Prostate gland (tissue), 2 donors: ENCODE measurements around the gene TYW5. TPM values are rescaled to one million over a fixed set of nuclear protein-coding genes. Genes with fewer than 3 reads are reported as not detected.

Experiments
- DNase-seq: peaks from one replicate; pipeline ENCODE4 v3.0.0-alpha.2; 2019; ENCODE audit warnings: low spot score
- H3K27ac ChIP-seq, 2 donors: fragments of 200-600 bp; sonication (generic); 2 replicates each; pipeline ENCODE4 v1.5.1; 2017 to 2019
- H3K27me3 ChIP-seq: fragments of 200-600 bp; sonication (generic); replicated peaks from 2 replicates; pipeline ENCODE4 v1.5.1; 2019; ENCODE audit not compliant: insufficient read depth
- H3K36me3 ChIP-seq, 2 donors: fragments of 200-600 bp; sonication (generic); 1 replicate in 1 of 2; 2 replicates in 1 of 2; pipeline versions ENCODE4 v1.5.1 to v1.8.1; 2017 to 2019
- H3K4me1 ChIP-seq: fragments of 200-600 bp; sonication (generic); replicated peaks from 2 replicates; pipeline ENCODE4 v1.5.1; 2019
- H3K4me3 ChIP-seq, 2 donors: fragments of 200-600 bp; sonication (generic); 2 replicates each; pipeline ENCODE4 v1.5.1; 2017 to 2019
- H3K9me3 ChIP-seq: fragments of 200-600 bp; sonication (generic); 2 replicates; pipeline ENCODE4 v1.5.1; 2017
- POLR2A ChIP-seq: fragments of 450-650 bp; IDR thresholded peaks from one replicate; pipeline ENCODE4 v1.6.1; 2016; ENCODE audit warnings: antibody characterized with exemption, mild to moderate bottlenecking
- POLR2AphosphoS5 ChIP-seq: sonication (generic); formaldehyde crosslinking; IDR thresholded peaks from one replicate; pipeline ENCODE4 v1.6.1; 2017; ENCODE audit warnings: antibody characterized with exemption
- WGBS: methylation state at CpG from one replicate; pipeline ENCODE4 v1.1.5; 2018; 5-methylcytosine and 5-hydroxymethylcytosine counted together
- intact Hi-C: fragments of 100-400 bp; cut with DNase I; formaldehyde crosslinking; loops from one replicate; pipeline ENCODE4 v1.14.2; 2022
- total RNA-seq, 2 donors: library from RNA; depleted of rRNA; stranded (reverse); fragments of >200 nt; gene quantifications; one replicate each; pipeline ENCODE4 v1.1.0, GENCODE V29; 2016
- TF ChIP-seq, protein P1 (sequence below), 4 experiments: fragments of 200-600 bp in 2 of 4; fragments of 450-650 bp in 2 of 4; sonication (generic) in 2 of 4; IDR thresholded peaks; 1 replicate in 3 of 4; 2 replicates in 1 of 4; pipeline ENCODE4 v1.5.1; 2016 to 2019; ENCODE audit warnings: antibody characterized with exemption in 4 of 4, mild to moderate bottlenecking in 2 of 4, moderate library complexity in 2 of 4

Gene TYW5
- total RNA-seq, 2 donors from 2014 or later, result 7.3 to 7.5 TPM

DNA sequence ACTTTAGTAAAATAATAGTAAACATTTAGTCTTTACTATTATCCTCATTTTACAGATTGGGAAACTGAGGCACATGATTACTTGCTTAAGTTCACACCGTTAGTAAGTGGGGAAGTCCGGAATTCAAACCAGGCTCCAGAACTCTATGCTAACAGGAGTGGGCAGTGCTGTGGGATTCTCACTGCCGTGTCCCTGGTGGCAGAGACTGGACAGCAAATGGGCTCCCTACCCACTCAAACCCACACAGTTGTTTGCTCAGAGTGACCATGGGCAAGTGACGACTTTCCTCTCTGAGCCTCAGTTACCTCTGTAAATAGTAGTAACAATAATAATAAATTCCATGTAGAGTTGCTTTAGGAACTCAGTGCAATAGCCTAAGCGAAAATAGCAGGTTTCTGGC is 24.1 kb upstream of the TYW5 start:
- WGBS, result 78% methylated on average over 5 of the region's 5 CpGs
- no peak overlapping the region for H3K4me3 ChIP-seq
- DNase-seq, result no peak
- TF ChIP-seq, protein P1, sequence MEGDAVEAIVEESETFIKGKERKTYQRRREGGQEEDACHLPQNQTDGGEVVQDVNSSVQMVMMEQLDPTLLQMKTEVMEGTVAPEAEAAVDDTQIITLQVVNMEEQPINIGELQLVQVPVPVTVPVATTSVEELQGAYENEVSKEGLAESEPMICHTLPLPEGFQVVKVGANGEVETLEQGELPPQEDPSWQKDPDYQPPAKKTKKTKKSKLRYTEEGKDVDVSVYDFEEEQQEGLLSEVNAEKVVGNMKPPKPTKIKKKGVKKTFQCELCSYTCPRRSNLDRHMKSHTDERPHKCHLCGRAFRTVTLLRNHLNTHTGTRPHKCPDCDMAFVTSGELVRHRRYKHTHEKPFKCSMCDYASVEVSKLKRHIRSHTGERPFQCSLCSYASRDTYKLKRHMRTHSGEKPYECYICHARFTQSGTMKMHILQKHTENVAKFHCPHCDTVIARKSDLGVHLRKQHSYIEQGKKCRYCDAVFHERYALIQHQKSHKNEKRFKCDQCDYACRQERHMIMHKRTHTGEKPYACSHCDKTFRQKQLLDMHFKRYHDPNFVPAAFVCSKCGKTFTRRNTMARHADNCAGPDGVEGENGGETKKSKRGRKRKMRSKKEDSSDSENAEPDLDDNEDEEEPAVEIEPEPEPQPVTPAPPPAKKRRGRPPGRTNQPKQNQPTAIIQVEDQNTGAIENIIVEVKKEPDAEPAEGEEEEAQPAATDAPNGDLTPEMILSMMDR (IDR thresholded peaks at IDR 0.05), result no peak
- no peak for TF ChIP-seq POLR2A
- no peak for TF ChIP-seq POLR2AphosphoS5
- intact Hi-C loops, result no loop called here
- no peaks in the 10 kb centered on the region for H3K36me3 ChIP-seq
- H3K9me3 ChIP-seq, result no peaks in the 10 kb centered on the region
- H3K27ac ChIP-seq, result no peak overlapping the region
- no peaks in the 10 kb centered on the region for H3K4me1 ChIP-seq
- H3K27me3 ChIP-seq, result no peaks in the 10 kb centered on the region

DNA sequence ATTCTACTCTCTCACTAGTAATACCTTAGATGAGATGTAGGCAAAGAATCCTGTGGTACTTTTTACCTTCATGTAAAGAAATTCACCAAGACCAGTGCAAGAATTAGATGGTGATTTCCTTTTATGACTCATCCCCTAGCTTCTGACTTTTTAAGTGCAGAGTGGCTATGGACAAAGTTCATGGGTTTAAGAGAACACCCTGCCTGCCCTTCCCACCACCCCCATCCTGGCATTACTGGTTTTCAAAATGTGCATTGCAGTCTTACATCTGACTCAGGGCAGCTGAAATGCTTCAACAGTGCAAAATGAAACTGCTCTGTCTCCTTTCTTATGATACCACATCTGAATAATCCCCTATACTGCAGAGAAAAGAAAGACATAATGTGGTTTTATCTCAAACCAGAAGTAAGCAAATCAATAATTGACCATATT is 22.7 kb upstream of the TYW5 start:
- DNase-seq, result no peak
- intact Hi-C loops, result no loop called here
- H3K27ac ChIP-seq, result no peak overlapping the region

DNA sequence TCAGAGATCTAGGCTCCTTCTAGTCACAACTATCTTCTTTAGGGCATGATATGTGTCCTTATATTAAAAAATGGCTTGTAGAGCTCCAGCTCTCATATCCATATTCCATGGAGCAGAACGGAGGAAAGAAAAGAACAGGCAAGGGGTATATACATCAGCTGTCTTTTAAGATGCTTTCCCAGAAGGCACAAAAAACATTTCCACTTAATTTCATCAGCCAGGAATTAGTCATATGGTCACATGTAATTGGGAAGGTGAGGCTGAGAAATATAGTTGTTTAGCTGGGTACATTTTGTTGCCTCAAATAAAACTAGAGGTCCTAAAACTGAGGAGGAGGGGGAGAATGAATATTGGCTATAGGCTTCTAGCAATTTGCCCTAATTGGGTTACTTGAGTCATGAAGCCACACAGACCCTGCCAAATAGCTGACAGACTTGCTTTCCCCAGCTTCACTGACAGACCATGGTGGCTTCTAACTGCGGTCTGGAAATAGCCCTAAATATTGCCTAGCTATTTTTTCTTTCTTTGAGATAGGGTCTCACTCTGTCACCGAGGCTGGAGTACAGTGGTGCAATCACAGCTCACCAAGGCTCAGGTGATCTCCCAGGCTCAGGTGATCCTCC is 20.1 kb upstream of the TYW5 start:
- no peak for DNase-seq
- Histone ChIP-seq H3K27me3 (no peaks in the 10 kb centered on the region), H3K4me1 (no peaks in the 10 kb centered on the region), H3K27ac (no peak overlapping the region), H3K9me3 (no peaks in the 10 kb centered on the region), H3K36me3 (no peaks in the 10 kb centered on the region), H3K4me3 (no peak overlapping the region)
- 82% methylated on average over 3 of the region's 3 CpGs for WGBS
- TF ChIP-seq POLR2A, result no peak
- no peak for TF ChIP-seq POLR2AphosphoS5
- intact Hi-C loops, result no loop called here

More for the DNA sequence above, 22.7 kb upstream of the TYW5 start:
- Histone ChIP-seq H3K36me3 (no peaks in the 10 kb centered on the region), H3K4me3 (no peak overlapping the region), H3K9me3 (no peaks in the 10 kb centered on the region), H3K27me3 (no peaks in the 10 kb centered on the region), H3K4me1 (no peaks in the 10 kb centered on the region)
- TF ChIP-seq, protein P1 (IDR thresholded peaks at IDR 0.05), result peak in 1 of 4 experiments; percentile 28
- no peak for TF ChIP-seq POLR2A

DNA sequence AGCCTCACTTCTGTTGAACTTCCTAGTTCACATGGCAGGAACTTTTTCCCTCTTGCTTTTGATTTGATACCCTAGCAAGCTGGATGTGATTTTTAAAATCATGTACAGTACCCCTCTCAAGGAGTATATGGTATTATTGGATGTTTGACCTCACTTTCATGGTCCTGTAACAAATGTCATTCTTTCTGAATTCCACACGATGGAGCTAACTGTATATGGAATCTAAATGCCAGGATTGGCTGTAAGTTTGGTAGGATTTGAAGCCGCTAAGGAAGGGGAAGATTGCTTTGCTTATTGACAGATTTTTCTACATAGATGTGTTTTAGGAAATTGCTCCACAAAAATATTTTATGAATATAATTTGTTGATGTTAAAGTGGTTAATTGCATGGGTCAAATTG is 18.4 kb upstream of the TYW5 start:
- intact Hi-C loops, result no loop called here
- Histone ChIP-seq H3K27me3 (no peaks in the 10 kb centered on the region), H3K36me3 (no peaks in the 10 kb centered on the region), H3K9me3 (no peaks in the 10 kb centered on the region), H3K4me3 (no peak overlapping the region), H3K4me1 (no peaks in the 10 kb centered on the region), H3K27ac (no peak overlapping the region)
- DNase-seq, result no peak
- TF ChIP-seq, protein P1 (IDR thresholded peaks at IDR 0.05), result peak in 3 of 4 experiments; percentile 22 to 75 (median 57)
- TF ChIP-seq POLR2AphosphoS5, result no peak
- 21% methylated on average over 2 of the region's 2 CpGs for WGBS

DNA sequence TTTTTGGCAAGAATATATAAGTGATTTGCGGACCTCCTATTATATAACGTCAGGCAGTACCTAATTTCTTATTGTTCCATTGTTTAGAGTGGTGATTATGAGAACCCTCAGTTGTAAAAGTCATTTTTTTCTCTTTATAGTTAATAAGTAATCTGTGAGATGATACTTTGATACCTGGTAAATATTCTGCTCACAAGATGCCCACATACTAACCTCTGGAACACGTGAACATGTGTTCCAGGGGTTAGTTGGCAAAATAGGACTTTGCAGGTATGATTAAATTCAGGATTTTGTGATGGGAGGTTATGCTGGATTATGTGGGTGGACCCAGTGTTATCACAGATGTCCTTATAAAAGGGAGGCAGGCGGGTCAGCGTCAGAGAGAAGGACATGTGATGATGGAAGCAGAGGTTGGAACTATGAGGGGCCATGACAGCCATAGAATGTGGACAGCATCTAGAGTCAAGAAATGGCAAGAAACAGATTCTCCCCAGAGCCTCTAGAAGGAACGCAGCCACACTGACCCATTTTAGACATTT is 16.9 kb upstream of the TYW5 start:
- H3K27ac ChIP-seq, result no peak overlapping the region
- H3K9me3 ChIP-seq, result no peaks in the 10 kb centered on the region
- intact Hi-C loops, result no loop called here
- H3K4me1 ChIP-seq, result no peaks in the 10 kb centered on the region
- TF ChIP-seq POLR2AphosphoS5, result no peak
- TF ChIP-seq POLR2A, result no peak
- TF ChIP-seq, protein P1 (IDR thresholded peaks at IDR 0.05), result no peak
- H3K4me3 ChIP-seq, result no peak overlapping the region
- H3K27me3 ChIP-seq, result no peaks in the 10 kb centered on the region
- DNase-seq, result no peak
- no peaks in the 10 kb centered on the region for H3K36me3 ChIP-seq
- WGBS, result 84% methylated on average over 6 of the region's 6 CpGs
